HCT116 (cell line): ENCODE data around the gene FYCO1. TPM values are rescaled to one million over a fixed set of nuclear protein-coding genes. Genes with fewer than 3 reads are reported as not detected.

Experiments used
- ATAC-seq: fragments of 200-7000 bp; cut with Tn5 transposase; 2 replicates; pipeline ENCODE4 v1.9.1; 2020; ENCODE audit warnings: mild to moderate bottlenecking, moderate library complexity
- BruUV-seq: library from RNA; stranded (reverse); fragments of 400-500 nt; replicated peaks from 2 replicates; lab custom pipeline; 2021; lab: Mats Ljungman, UMichigan
- CTCF ChIA-PET: fragments of 300-600 bp; sonication (Branson Sonifier 250); formaldehyde crosslinking; loops from one replicate; lab custom pipeline; 2021; ENCODE audit warnings: antibody characterized with exemption; lab: Charles Lee
- POLR2A ChIA-PET: fragments of 300-600, 350-600 bp; sonication (Branson Sonifier 250); formaldehyde crosslinking; loops from one replicate; lab custom pipeline; 2021; ENCODE audit warnings: antibody characterized with exemption; lab: Charles Lee
- RAD21 ChIA-PET, 2 experiments: fragments of 300-600 bp; sonication (Branson Sonifier 250); formaldehyde crosslinking; loops; one replicate each; lab custom pipeline; 2023; ENCODE audit warnings: low total read pairs in 2 of 2; ENCODE audit not compliant: uncharacterized antibody in 2 of 2, unreplicated experiment in 2 of 2, low non-redundant PET in 1 of 2; lab: Charles Lee
- DNase-seq: peaks from one replicate; pipeline ENCODE4 v3.0.0-alpha.2; 2010; ENCODE audit warnings: low read depth, low spot score
- H2AFZ ChIP-seq: fragments of 200-600 bp; shearing (Covaris generic), sonication (generic); 2 replicates; pipeline ENCODE4 v1.6.1; 2017; ENCODE audit warnings: low read depth, mixed run types, mixed read lengths, antibody characterized with exemption, low read length; ENCODE audit not compliant: poor library complexity, severe bottlenecking
- H3K27ac ChIP-seq: 2 replicates; pipeline ENCODE4 v1.5.1; 2012; ENCODE audit warnings: low read depth, low read length
- H3K27me3 ChIP-seq: fragments of 200-600 bp; sonication (generic); 2 replicates; pipeline ENCODE4 v1.6.1; 2016; ENCODE audit warnings: mixed run types, low read length, mixed read lengths; ENCODE audit not compliant: insufficient read depth
- H3K36me3 ChIP-seq, 2 experiments: fragments of 200-500 bp in 1 of 2; fragments of 200-600 bp in 1 of 2; sonication (Bioruptor generic) in 1 of 2; sonication (generic) in 1 of 2; 2 replicates each; pipeline versions ENCODE4 v1.5.1 to v1.6.1; 2014 to 2016; ENCODE audit warnings: low read length in 2 of 2, inconsistent platforms in 1 of 2, mixed read lengths in 1 of 2, mixed run types in 1 of 2; ENCODE audit not compliant: insufficient read depth in 2 of 2, control insufficient read depth in 1 of 2
- H3K4me1 ChIP-seq, 2 experiments: fragments of 200-600 bp in 1 of 2; sonication (generic) in 1 of 2; 2 replicates each; pipeline versions ENCODE4 v1.5.1 to v1.6.1; 2012 to 2017; ENCODE audit warnings: low read length in 2 of 2, inconsistent platforms in 1 of 2, mild to moderate bottlenecking in 1 of 2, mixed read lengths in 1 of 2, mixed run types in 1 of 2, moderate library complexity in 1 of 2; ENCODE audit not compliant: insufficient read depth in 2 of 2, control insufficient read depth in 1 of 2
- H3K4me2 ChIP-seq: fragments of 200-600 bp; sonication (generic); 2 replicates; pipeline ENCODE4 v1.6.1; 2017; ENCODE audit warnings: mixed run types, low read length, mixed read lengths
- H3K4me3 ChIP-seq, 2 experiments: fragments of 200-600 bp in 1 of 2; sonication (generic) in 1 of 2; replicated peaks in 1 of 2; 2 replicates each; pipeline ENCODE4 v1.5.1; 2011 to 2016; ENCODE audit warnings: low read length in 2 of 2, control low read depth in 1 of 2, low read depth in 1 of 2, mild to moderate bottlenecking in 1 of 2, mixed read lengths in 1 of 2, mixed run types in 1 of 2
- H3K79me2 ChIP-seq: fragments of 200-600 bp; sonication (generic); 2 replicates; pipeline ENCODE4 v1.6.1; 2017; ENCODE audit warnings: mild to moderate bottlenecking, mixed run types, low read length, moderate library complexity, mixed read lengths; ENCODE audit not compliant: insufficient read depth
- H3K9ac ChIP-seq: fragments of 200-600 bp; sonication (generic); 2 replicates; pipeline ENCODE4 v1.6.1; 2016; ENCODE audit warnings: low read length, mixed read lengths
- H3K9me2 ChIP-seq: fragments of 200-600 bp; sonication (generic), shearing (Covaris generic); 2 replicates; pipeline ENCODE4 v1.6.1; 2017; ENCODE audit warnings: mixed run types, mild to moderate bottlenecking, moderate library complexity; ENCODE audit not compliant: insufficient read depth
- H3K9me3 ChIP-seq, 2 experiments: fragments of 200-500 bp in 1 of 2; fragments of 200-600 bp in 1 of 2; sonication (Bioruptor generic) in 1 of 2; sonication (generic) in 1 of 2; 2 replicates each; pipeline ENCODE4 v1.6.1; 2014 to 2017; ENCODE audit warnings: low read length in 2 of 2, mixed read lengths in 2 of 2, inconsistent platforms in 1 of 2, low read depth in 1 of 2, mild to moderate bottlenecking in 1 of 2, mixed run types in 1 of 2, moderate library complexity in 1 of 2; ENCODE audit not compliant: control insufficient read depth in 1 of 2, insufficient read depth in 1 of 2
- H4K20me1 ChIP-seq: fragments of 200-600 bp; sonication (generic), shearing (Covaris generic); 2 replicates; pipeline ENCODE4 v1.6.1; 2017; ENCODE audit warnings: mixed run types, mild to moderate bottlenecking, moderate library complexity; ENCODE audit not compliant: insufficient read depth
- CBX3 ChIP-seq: IDR thresholded peaks from 2 replicates; pipeline ENCODE4 v1.6.1; 2012; ENCODE audit warnings: low read depth
- CEBPB ChIP-seq: IDR thresholded peaks from 2 replicates; pipeline ENCODE4 v1.6.1; 2012; ENCODE audit warnings: low read depth
- CTCF ChIP-seq, 3 experiments: fragments of 200-600 bp in 1 of 3; sonication (generic) in 1 of 3; IDR thresholded peaks in 2 of 3; conservative IDR thresholded peaks in 1 of 3; 2 replicates each; pipeline ENCODE4 v1.5.1; 2012 to 2017; ENCODE audit warnings: low read depth in 2 of 3, low read length in 2 of 3, antibody characterized with exemption in 1 of 3, borderline replicate concordance in 1 of 3, control low read depth in 1 of 3, mild to moderate bottlenecking in 1 of 3, mixed read lengths in 1 of 3, mixed run types in 1 of 3, moderate library complexity in 1 of 3; ENCODE audit not compliant: insufficient read depth in 1 of 3
- ELF1 ChIP-seq: IDR thresholded peaks from 2 replicates; pipeline ENCODE4 v1.6.1; 2012; ENCODE audit warnings: low read depth, borderline replicate concordance
- EZH2 ChIP-seq: fragments of 200-600 bp; sonication (generic); IDR thresholded peaks from 2 replicates; pipeline ENCODE4 v1.6.1; 2017; ENCODE audit warnings: antibody characterized with exemption, mixed run types
- EZH2phosphoT487 ChIP-seq: fragments of 200-600 bp; IDR thresholded peaks from 2 replicates; pipeline ENCODE4 v1.6.1; 2018; ENCODE audit warnings: antibody characterized with exemption, borderline replicate concordance
- FOSL1 ChIP-seq: IDR thresholded peaks from 2 replicates; pipeline ENCODE4 v1.6.1; 2012; ENCODE audit warnings: low read depth
- JUND ChIP-seq: IDR thresholded peaks from 2 replicates; pipeline ENCODE4 v1.6.1; 2012
- MAX ChIP-seq: IDR thresholded peaks from 2 replicates; pipeline ENCODE4 v1.6.1; 2012
- POLR2A ChIP-seq: IDR thresholded peaks from 2 replicates; pipeline ENCODE4 v1.7.0; 2011; ENCODE audit warnings: borderline replicate concordance; ENCODE audit not compliant: insufficient read depth, insufficient read length; ENCODE audit errors: extremely low read depth
- SIN3A ChIP-seq: IDR thresholded peaks from 2 replicates; pipeline ENCODE4 v1.6.1; 2012; ENCODE audit warnings: low read depth
- SP1 ChIP-seq: IDR thresholded peaks from 2 replicates; pipeline ENCODE4 v1.6.1; 2012; ENCODE audit warnings: low read depth
- SRF ChIP-seq: IDR thresholded peaks from 2 replicates; pipeline ENCODE4 v1.6.1; 2012; ENCODE audit warnings: low read depth
- TCF7L2 ChIP-seq: IDR thresholded peaks from 2 replicates; pipeline ENCODE4 v1.7.0; 2011; ENCODE audit warnings: borderline replicate concordance, inconsistent platforms; ENCODE audit not compliant: insufficient read depth, insufficient read length; ENCODE audit errors: extremely low read depth
- YY1 ChIP-seq: IDR thresholded peaks from 2 replicates; pipeline ENCODE4 v1.6.1; 2011; ENCODE audit warnings: low read length, low read depth, moderate library complexity, mild to moderate bottlenecking; ENCODE audit not compliant: insufficient replicate concordance; ENCODE audit errors: extremely low read depth
- ZNF274 ChIP-seq: fragments of 200-500 bp; sonication (Bioruptor generic); IDR thresholded peaks from 2 replicates; pipeline ENCODE4 v1.6.1; 2014; ENCODE audit warnings: mild to moderate bottlenecking, low read depth, low read length, inconsistent platforms
- intact Hi-C: fragments of 100-400 bp; cut with micrococcal nuclease; formaldehyde crosslinking; loops from 2 replicates; pipeline ENCODE4 v1.10.0; 2022
- total RNA-seq: library from RNA; stranded (reverse); gene quantifications from one replicate; pipeline ENCODE4 v1.2.1, GENCODE V29; 2021; ENCODE audit not compliant: unreplicated experiment

The FYCO1 gene
- total RNA-seq, 1 experiment from 2014 or later, result 15.8 TPM

GRCh38 chr3:45933591-45933990 is 62.0 kb downstream of the FYCO1 start:
- peaks cover 22 to 23% of the 10 kb centered on the region in 2 experiments; a peak in 3 of 4 replicates for H3K36me3 ChIP-seq
- no peaks in the 10 kb centered on the region for H3K27me3 ChIP-seq
- ChIA-PET RAD21 (no interaction called here), POLR2A (no interaction called here), CTCF (no interaction called here)
- no peak for DNase-seq
- H3K79me2 ChIP-seq, result no peaks in the 10 kb centered on the region
- no TSS peak for BruUV-seq
- no peak overlapping the region for H3K4me3 ChIP-seq
- no peaks in the 10 kb centered on the region for H4K20me1 ChIP-seq
- no peak overlapping the region for H3K27ac ChIP-seq
- H3K4me1 ChIP-seq, result no peaks in the 10 kb centered on the region
- H3K9me2 ChIP-seq, result no peaks in the 10 kb centered on the region
- no peaks in the 10 kb centered on the region for H3K9me3 ChIP-seq
- TF ChIP-seq SIN3A (no peak), CEBPB (no peak)
- ATAC-seq, result no peak
- H2AFZ ChIP-seq, result no peak overlapping the region
- H3K9ac ChIP-seq, result no peak overlapping the region
- H3K4me2 ChIP-seq, result no peak overlapping the region
- intact Hi-C loops, result loop anchor here (10.0 kb wide), 1 partner anchor 281 kb away; no protein-coding TSS in a partner anchor

GRCh38 chr3:45932112-45932511 is 63.5 kb downstream of the FYCO1 start:
- H3K36me3 ChIP-seq, result peaks cover 28 to 29% of the 10 kb centered on the region in 2 experiments; a peak in 3 of 4 replicates
- no peaks in the 10 kb centered on the region for H3K27me3 ChIP-seq
- no peak for DNase-seq
- RAD21 ChIA-PET, result no interaction called here
- ATAC-seq, result no peak
- POLR2A ChIA-PET, result no interaction called here
- no peak overlapping the region for H3K27ac ChIP-seq
- no peaks in the 10 kb centered on the region for H4K20me1 ChIP-seq
- intact Hi-C loops, result loop anchor here (10.0 kb wide), 1 partner anchor 283 kb away; no protein-coding TSS in a partner anchor
- no peak overlapping the region for H3K4me3 ChIP-seq
- no TSS peak for BruUV-seq
- CTCF ChIA-PET, result interaction anchor here (1.1 kb wide), 1 partner anchor 147 kb away, joined by 3 read pairs; no protein-coding TSS in a partner anchor
- no peak overlapping the region for H3K9ac ChIP-seq
- H2AFZ ChIP-seq, result no peak overlapping the region
- no peaks in the 10 kb centered on the region for H3K4me1 ChIP-seq
- no peak overlapping the region for H3K4me2 ChIP-seq
- H3K79me2 ChIP-seq, result no peaks in the 10 kb centered on the region
- no peaks in the 10 kb centered on the region for H3K9me3 ChIP-seq
- TF ChIP-seq MAX, result no peak
- TF ChIP-seq ZNF274, result no peak
- no peak for TF ChIP-seq SRF
- TF ChIP-seq CTCF (IDR thresholded peaks at IDR 0.05 in 2 of 3, conservative IDR thresholded peaks at IDR 0.05 in 1 of 3; ENCODE audit: borderline replicate concordance in 1 of 3, insufficient read depth in 1 of 3, low read depth in 2 of 3, low read length in 2 of 3), result no peak
- no peak for TF ChIP-seq POLR2A
- no peak for TF ChIP-seq EZH2phosphoT487
- TF ChIP-seq JUND, result no peak
- TF ChIP-seq YY1, result no peak
- TF ChIP-seq SIN3A, result no peak
- TF ChIP-seq ELF1, result no peak
- TF ChIP-seq CEBPB, result no peak
- TF ChIP-seq FOSL1, result no peak
- TF ChIP-seq EZH2, result no peak
- no peak for TF ChIP-seq SP1
- no peak for TF ChIP-seq CBX3
- TF ChIP-seq TCF7L2, result no peak
- no peaks in the 10 kb centered on the region for H3K9me2 ChIP-seq
